IMR-90 (cell line): ENCODE measurements around the gene TXLNA.
A peak's percentile ranks its signal among the peaks of the same experiment; 100 is the strongest.

Experiments used
- CTCF ChIP-seq: conservative IDR thresholded peaks from 2 replicates; pipeline ENCODE4 v1.5.1; 2012; ENCODE audit warnings: mild to moderate bottlenecking, low read depth, low read length, improper control_type of control experiment
- MAZ ChIP-seq: IDR thresholded peaks from 2 replicates; pipeline ENCODE4 v1.6.1; 2012; ENCODE audit warnings: low read depth, mild to moderate bottlenecking, low read length, improper control_type of control experiment, moderate library complexity, borderline replicate concordance
- NFE2L2 ChIP-seq: fragments of 150-350 bp; IDR thresholded peaks from 2 replicates; pipeline ENCODE4 v1.6.1; 2016; ENCODE audit warnings: low read depth, mild to moderate bottlenecking, low read length
- POLR2A ChIP-seq: IDR thresholded peaks from 2 replicates; pipeline ENCODE4 v1.6.1; 2012; ENCODE audit warnings: mild to moderate bottlenecking, low read depth, low read length
- RFX5 ChIP-seq: IDR thresholded peaks from 2 replicates; pipeline ENCODE4 v1.8.0; 2012; ENCODE audit warnings: low read depth, mild to moderate bottlenecking, low read length, moderate library complexity
- SMC3 ChIP-seq: fragments of 150-350 bp; IDR thresholded peaks from 2 replicates; pipeline ENCODE4 v1.6.1; 2016; ENCODE audit warnings: low read depth, mild to moderate bottlenecking, antibody characterized with exemption, low read length, moderate library complexity
- TF ChIP-seq, protein P1 (sequence below): fragments of 150-350 bp; IDR thresholded peaks from 2 replicates; pipeline ENCODE4 v1.6.1; 2017; ENCODE audit warnings: mild to moderate bottlenecking, antibody characterized with exemption, low read length, low read depth

- no peak for TF ChIP-seq CTCF
- no peak for TF ChIP-seq SMC3
- TF ChIP-seq, protein P1, sequence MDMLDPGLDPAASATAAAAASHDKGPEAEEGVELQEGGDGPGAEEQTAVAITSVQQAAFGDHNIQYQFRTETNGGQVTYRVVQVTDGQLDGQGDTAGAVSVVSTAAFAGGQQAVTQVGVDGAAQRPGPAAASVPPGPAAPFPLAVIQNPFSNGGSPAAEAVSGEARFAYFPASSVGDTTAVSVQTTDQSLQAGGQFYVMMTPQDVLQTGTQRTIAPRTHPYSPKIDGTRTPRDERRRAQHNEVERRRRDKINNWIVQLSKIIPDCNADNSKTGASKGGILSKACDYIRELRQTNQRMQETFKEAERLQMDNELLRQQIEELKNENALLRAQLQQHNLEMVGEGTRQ = no peak
- no peak for TF ChIP-seq NFE2L2
- TF ChIP-seq POLR2A = peak; percentile 75
- no peak for TF ChIP-seq RFX5
- no peak for TF ChIP-seq MAZ
These were observed 26.2 kb downstream of the TXLNA start, which contains the start of gene IQCC for GRCh38 chr1:32205401-32206370.
